LNCaP clone FGC (cell line): ENCODE measurements around the gene POC1B.

Experiments used
- DNase-seq: peaks from one replicate; pipeline ENCODE4 v3.0.0-alpha.2; 2011; ENCODE audit warnings: low read depth
- H3K4me3 ChIP-seq: 2 replicates; pipeline ENCODE4 v1.5.1; 2011; ENCODE audit warnings: mild to moderate bottlenecking, low read depth, low read length, control low read depth
- CTCF ChIP-seq: IDR thresholded peaks from 2 replicates; pipeline ENCODE4 v1.5.1; 2012; ENCODE audit warnings: mild to moderate bottlenecking; ENCODE audit not compliant: control insufficient read depth, insufficient read depth; ENCODE audit errors: extremely low read depth

POC1B gene

GRCh38 chr12:89567691-89568239, 41.9 kb upstream of the POC1B start:
- TF ChIP-seq CTCF: no peak
- no peak for DNase-seq
- H3K4me3 ChIP-seq: no peak overlapping the region

DNA sequence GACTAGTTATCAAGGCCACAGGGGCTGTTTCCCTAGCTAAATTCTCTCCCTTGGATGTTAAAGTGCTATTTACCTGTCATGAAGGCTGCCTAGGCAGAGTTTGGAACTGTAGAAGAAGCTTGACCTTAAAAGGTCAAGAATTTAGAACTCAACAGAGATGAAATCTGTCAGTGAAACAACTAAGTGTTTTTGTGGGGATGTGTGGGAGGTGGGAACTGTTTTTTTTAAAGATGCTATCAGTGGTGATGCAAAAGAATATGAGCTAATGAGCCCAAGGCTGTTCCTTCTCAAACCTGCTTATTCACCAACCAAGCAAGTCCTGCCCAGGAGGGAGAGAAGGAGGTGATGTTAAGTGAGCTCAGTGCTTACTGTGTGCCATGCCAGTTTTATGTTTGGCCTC, 40.8 kb upstream of the POC1B start:
- no peak for DNase-seq
- TF ChIP-seq CTCF: no peak
- no peak overlapping the region for H3K4me3 ChIP-seq

DNA sequence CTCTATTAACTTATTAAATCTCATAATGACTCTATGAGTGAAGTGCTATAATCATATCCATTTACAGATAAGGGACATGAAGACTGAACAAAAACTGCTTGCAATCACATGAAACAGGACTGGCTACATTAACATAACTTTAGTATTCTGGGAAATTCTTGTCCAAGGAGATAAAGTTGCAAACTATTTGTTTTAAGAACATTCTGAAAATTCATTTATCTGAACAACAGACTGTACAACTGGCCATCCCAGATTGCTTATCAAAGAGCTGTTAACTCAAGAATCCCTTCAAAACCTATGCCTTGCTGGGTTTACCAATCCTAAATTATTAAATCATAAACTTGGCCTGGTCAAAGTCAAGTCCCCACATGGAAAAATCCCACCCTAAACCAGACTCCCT, 39.2 kb upstream of the POC1B start:
- no peak overlapping the region for H3K4me3 ChIP-seq
- DNase-seq: no peak
- TF ChIP-seq CTCF: no peak

DNA sequence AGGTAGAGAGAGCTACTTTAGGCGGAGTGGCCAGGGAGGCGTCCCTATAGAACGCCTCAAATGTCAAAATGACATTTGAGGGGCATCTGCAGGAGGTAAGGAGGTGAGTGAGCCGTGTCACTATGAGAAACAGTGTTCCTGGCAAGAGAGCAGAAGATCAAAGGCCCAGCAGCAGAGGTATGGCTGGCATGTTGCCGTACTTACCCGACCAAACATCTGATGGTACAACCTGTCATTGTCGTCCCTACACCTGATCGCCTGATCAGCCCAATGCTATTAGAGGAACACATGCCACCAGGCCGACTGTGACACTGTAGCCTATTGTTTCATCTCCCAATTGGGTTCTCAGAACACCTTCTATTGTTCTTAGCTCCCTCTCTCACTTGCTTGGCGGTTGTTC, 33.9 kb upstream of the POC1B start:
- TF ChIP-seq CTCF: no peak
- no peak for DNase-seq
- no peak overlapping the region for H3K4me3 ChIP-seq

GRCh38 chr12:89556976-89557375, 31.1 kb upstream of the POC1B start:
- DNase-seq: no peak
- no peak for TF ChIP-seq CTCF
- no peak overlapping the region for H3K4me3 ChIP-seq

GRCh38 chr12:89552376-89552775, 26.5 kb upstream of the POC1B start:
- no peak for DNase-seq
- no peak overlapping the region for H3K4me3 ChIP-seq
- no peak for TF ChIP-seq CTCF

GRCh38 chr12:89551747-89552146, 25.9 kb upstream of the POC1B start:
- H3K4me3 ChIP-seq: no peak overlapping the region
- no peak for DNase-seq
- TF ChIP-seq CTCF: no peak
